ENCODE data around the gene TMEM154.

The TMEM154 gene

DNA sequence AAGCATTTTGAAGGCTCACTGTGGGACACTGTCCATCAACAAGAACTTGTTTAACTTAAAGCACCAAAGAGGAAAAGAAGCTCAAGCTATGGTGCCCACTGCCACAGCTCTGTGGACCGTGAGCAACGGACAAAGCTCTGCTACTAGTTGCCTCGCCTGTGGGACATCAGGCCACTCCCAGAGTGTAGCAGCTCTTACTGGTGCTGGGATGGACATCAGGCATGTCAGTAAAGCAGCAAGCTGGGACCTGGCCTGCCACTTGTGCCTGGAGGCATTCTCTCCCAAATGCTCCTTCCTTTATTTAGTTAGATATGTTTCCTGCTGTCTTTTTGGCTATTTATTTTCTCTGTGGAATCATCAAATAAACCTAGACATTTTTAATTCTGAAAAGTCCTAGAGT, 46.7 kb downstream of the TMEM154 start:
- DNase-seq (ENCODE audit: low read depth), result no peak
- H3K4me3 ChIP-seq (ENCODE audit: low read depth, low read length), result no peak overlapping the region
- TF ChIP-seq, protein P1, sequence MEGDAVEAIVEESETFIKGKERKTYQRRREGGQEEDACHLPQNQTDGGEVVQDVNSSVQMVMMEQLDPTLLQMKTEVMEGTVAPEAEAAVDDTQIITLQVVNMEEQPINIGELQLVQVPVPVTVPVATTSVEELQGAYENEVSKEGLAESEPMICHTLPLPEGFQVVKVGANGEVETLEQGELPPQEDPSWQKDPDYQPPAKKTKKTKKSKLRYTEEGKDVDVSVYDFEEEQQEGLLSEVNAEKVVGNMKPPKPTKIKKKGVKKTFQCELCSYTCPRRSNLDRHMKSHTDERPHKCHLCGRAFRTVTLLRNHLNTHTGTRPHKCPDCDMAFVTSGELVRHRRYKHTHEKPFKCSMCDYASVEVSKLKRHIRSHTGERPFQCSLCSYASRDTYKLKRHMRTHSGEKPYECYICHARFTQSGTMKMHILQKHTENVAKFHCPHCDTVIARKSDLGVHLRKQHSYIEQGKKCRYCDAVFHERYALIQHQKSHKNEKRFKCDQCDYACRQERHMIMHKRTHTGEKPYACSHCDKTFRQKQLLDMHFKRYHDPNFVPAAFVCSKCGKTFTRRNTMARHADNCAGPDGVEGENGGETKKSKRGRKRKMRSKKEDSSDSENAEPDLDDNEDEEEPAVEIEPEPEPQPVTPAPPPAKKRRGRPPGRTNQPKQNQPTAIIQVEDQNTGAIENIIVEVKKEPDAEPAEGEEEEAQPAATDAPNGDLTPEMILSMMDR (IDR thresholded peaks at IDR 0.05; ENCODE audit: control insufficient read depth, extremely low read depth, insufficient read depth), result no peak

DNA sequence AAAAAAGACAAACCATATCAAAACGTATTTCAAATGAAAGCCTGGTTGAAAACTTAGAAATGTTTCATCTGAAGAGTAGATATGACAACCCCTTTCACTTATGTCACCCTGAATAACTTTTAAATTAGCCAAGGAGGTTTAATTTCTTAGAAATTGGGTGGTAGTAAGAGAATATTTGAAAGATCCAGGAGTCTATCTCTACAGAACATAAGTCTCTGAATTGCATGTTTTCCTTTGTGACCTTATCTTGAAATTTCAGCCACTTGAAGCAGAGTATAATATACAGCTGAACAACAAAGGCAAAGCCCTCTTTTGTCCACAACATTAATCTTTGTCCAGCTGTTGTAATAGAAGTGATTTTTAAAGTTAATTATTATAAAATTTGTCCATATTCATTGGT, 49.5 kb downstream of the TMEM154 start:
- DNase-seq (ENCODE audit: low read depth), result no peak
- H3K4me3 ChIP-seq (ENCODE audit: low read depth, low read length), result no peak overlapping the region
- TF ChIP-seq, protein P1 (IDR thresholded peaks at IDR 0.05; ENCODE audit: control insufficient read depth, extremely low read depth, insufficient read depth), result no peak

DNA sequence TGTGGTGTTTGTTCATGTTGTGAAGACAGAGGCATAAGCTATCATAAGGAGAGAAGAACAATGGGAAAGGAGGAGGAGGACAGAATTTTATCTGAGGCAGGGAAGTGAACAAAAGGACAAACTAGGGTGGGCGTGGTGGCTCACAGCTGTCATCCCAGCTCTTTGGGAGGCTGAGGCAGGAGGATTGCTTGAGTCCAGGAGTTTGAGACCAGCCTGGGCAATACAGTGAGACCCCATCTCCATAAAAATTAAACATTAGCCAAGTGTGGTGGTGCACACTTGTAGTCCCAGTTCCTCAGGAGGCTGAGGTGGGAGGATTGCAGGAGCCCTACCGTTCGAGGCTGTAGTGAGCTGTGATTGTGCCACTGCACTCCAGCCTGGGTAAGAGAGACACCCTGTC, 49.9 kb downstream of the TMEM154 start:
- DNase-seq (ENCODE audit: low read depth), result no peak
- TF ChIP-seq, protein P1 (IDR thresholded peaks at IDR 0.05; ENCODE audit: control insufficient read depth, extremely low read depth, insufficient read depth), result no peak
- H3K4me3 ChIP-seq (ENCODE audit: low read depth, low read length), result no peak overlapping the region

DNA sequence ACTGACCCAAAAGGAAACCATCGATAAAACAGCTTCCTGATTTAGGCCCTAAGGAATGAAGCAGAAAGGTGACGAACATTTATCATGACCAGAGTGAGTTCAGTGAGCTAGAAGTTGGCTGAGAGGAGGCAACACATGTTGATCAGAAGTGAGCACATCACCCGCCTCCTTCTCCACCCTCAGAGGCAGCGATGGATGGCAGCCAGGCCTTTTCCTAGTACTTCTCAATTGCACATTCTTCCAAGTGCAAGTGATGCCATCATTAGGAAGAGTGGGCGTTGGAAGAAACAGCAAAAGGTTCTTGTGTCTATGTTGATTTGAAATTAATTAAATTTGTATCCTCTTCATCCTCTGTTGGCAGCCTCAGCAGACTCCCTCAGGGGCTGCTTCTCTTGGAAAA, 51.7 kb downstream of the TMEM154 start:
- no peak overlapping the region for H3K4me3 ChIP-seq (ENCODE audit: low read depth, low read length)
- TF ChIP-seq, protein P1 (IDR thresholded peaks at IDR 0.05; ENCODE audit: control insufficient read depth, extremely low read depth, insufficient read depth), result no peak

DNA sequence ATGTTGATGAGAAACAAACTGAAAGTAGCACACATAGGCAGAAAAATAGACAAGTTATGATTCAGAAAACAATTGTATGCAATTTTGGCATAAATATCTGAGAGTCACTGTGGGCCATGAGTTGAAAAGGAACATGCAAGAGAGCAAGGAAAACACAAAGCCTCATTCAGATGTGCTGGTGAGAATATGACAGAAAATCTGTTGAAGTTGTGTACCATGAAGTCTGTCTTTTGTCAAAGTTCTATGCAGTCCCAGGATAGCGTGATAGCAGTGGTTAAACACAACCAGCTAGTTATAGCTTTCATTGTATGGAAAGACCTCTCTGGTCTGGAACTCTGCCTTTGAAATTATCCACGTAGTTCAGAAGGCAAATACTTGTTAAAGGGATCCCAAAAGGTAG, 53.0 kb downstream of the TMEM154 start:
- no peak overlapping the region for H3K4me3 ChIP-seq (ENCODE audit: low read depth, low read length)
- TF ChIP-seq, protein P1 (IDR thresholded peaks at IDR 0.05; ENCODE audit: control insufficient read depth, extremely low read depth, insufficient read depth), result no peak
- no peak for DNase-seq (ENCODE audit: low read depth)

More for the DNA sequence above, 51.7 kb downstream of the TMEM154 start:
- no peak for DNase-seq (ENCODE audit: low read depth)

DNA sequence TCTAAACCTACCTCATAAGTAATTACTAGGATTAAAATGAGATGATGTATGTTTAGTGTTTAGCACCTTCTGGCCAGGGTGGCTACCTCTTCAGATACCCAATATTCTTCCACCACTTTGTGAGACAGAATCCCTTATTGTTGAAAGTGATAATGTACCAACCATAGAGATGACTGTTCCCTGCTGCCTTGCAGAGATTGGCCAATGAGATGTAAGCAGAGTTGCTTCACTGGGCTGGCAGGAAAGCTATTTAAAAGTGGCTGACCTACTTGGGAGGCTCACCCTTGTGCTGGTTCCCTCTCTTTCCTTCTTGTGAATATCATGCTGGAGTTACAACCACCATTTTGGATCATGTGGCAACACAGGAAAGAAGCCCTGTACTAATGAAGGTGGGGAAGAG, 58.9 kb downstream of the TMEM154 start:
- TF ChIP-seq, protein P1 (IDR thresholded peaks at IDR 0.05; ENCODE audit: control insufficient read depth, extremely low read depth, insufficient read depth), result no peak
- DNase-seq (ENCODE audit: low read depth), result no peak
- no peak overlapping the region for H3K4me3 ChIP-seq (ENCODE audit: low read depth, low read length)

- TF ChIP-seq, protein P1 (IDR thresholded peaks at IDR 0.05; ENCODE audit: control insufficient read depth, extremely low read depth, insufficient read depth), result no peak
- no peak for DNase-seq (ENCODE audit: low read depth)
- no peak overlapping the region for H3K4me3 ChIP-seq (ENCODE audit: low read depth, low read length)
These were observed 59.6 kb downstream of the TMEM154 start for GRCh38 chr4:152620218-152620617.

Data from LNCaP clone FGC (cell line).